ENCODE measurements around the gene NUDT4. TPM values are rescaled to one million over a fixed set of nuclear protein-coding genes. Genes with fewer than 3 reads are reported as not detected.

Gene NUDT4
- total RNA-seq, 1 donor from 2014 or later: 30.6 TPM

GRCh38 chr12:93402333-93403311 is 24.9 kb downstream of the NUDT4 start:
- no peak for TF ChIP-seq CTCF (conservative IDR thresholded peaks at IDR 0.05; ENCODE audit: low read depth, low read length)
- no peak overlapping the region for H3K4me3 ChIP-seq (ENCODE audit: low read depth, low read length)
- no peak for DNase-seq (ENCODE audit: low read depth)

- no peak for DNase-seq (ENCODE audit: low read depth)
- no peak overlapping the region for H3K4me3 ChIP-seq (ENCODE audit: low read depth, low read length)
- no peak for TF ChIP-seq CTCF (conservative IDR thresholded peaks at IDR 0.05; ENCODE audit: low read depth, low read length)
Observed at GRCh38 chr12:93403988-93404803, 26.5 kb downstream of the NUDT4 start.

GRCh38 chr12:93404961-93405849 is 27.5 kb downstream of the NUDT4 start:
- no peak for TF ChIP-seq CTCF (conservative IDR thresholded peaks at IDR 0.05; ENCODE audit: low read depth, low read length)
- no peak for DNase-seq (ENCODE audit: low read depth)
- H3K4me3 ChIP-seq (ENCODE audit: low read depth, low read length): no peak overlapping the region

- no peak overlapping the region for H3K4me3 ChIP-seq (ENCODE audit: low read depth, low read length)
- no peak for DNase-seq (ENCODE audit: low read depth)
- no peak for TF ChIP-seq CTCF (conservative IDR thresholded peaks at IDR 0.05; ENCODE audit: low read depth, low read length)
Observed at GRCh38 chr12:93407054-93407962, 29.6 kb downstream of the NUDT4 start.

- TF ChIP-seq CTCF (conservative IDR thresholded peaks at IDR 0.05; ENCODE audit: low read depth, low read length): no peak
- no peak overlapping the region for H3K4me3 ChIP-seq (ENCODE audit: low read depth, low read length)
- no peak for DNase-seq (ENCODE audit: low read depth)
Observed at GRCh38 chr12:93407963-93408283, 30.2 kb downstream of the NUDT4 start.
